SH-SY5Y (cell line): ENCODE results near the gene SLC44A5.

Source experiments
- GATA2 ChIP-seq: IDR thresholded peaks from 2 replicates; pipeline ENCODE4 v1.6.1; 2011; ENCODE audit warnings: mild to moderate bottlenecking, low read depth, low read length
- GATA3 ChIP-seq: IDR thresholded peaks from 2 replicates; pipeline ENCODE4 v1.6.1; 2011; ENCODE audit warnings: low read depth, mild to moderate bottlenecking, low read length, moderate library complexity

Gene SLC44A5

GRCh38 chr1:75548721-75549480 is 62.0 kb downstream of the SLC44A5 start:
- TF ChIP-seq GATA3 (no peak), GATA2 (no peak)

- no peak for TF ChIP-seq GATA2
- no peak for TF ChIP-seq GATA3
Observed at GRCh38 chr1:75543705-75544104, 67.2 kb downstream of the SLC44A5 start.

- no peak for TF ChIP-seq GATA3
- TF ChIP-seq GATA2 = no peak
Observed at GRCh38 chr1:75542818-75543570, 67.9 kb downstream of the SLC44A5 start.

- TF ChIP-seq GATA2 = no peak
- no peak for TF ChIP-seq GATA3
Observed at GRCh38 chr1:75539230-75540116, 71.4 kb downstream of the SLC44A5 start.

- no peak for TF ChIP-seq GATA3
Observed at GRCh38 chr1:75533085-75533484, 77.8 kb downstream of the SLC44A5 start.

GRCh38 chr1:75531570-75531969 is 79.3 kb downstream of the SLC44A5 start:
- TF ChIP-seq GATA2 (no peak), GATA3 (no peak)

GRCh38 chr1:75529488-75529887 is 81.4 kb downstream of the SLC44A5 start:
- no peak for TF ChIP-seq GATA2
- no peak for TF ChIP-seq GATA3

GRCh38 chr1:75528001-75528400 is 82.9 kb downstream of the SLC44A5 start:
- TF ChIP-seq GATA2 (no peak), GATA3 (no peak)

GRCh38 chr1:75522389-75522788 is 88.5 kb downstream of the SLC44A5 start:
- no peak for TF ChIP-seq GATA2
- TF ChIP-seq GATA3 = no peak

- TF ChIP-seq GATA2 (no peak), GATA3 (no peak)
Observed at GRCh38 chr1:75521658-75522057, 89.3 kb downstream of the SLC44A5 start.

- TF ChIP-seq GATA3 (no peak), GATA2 (no peak)
Observed at GRCh38 chr1:75520862-75521475, 89.9 kb downstream of the SLC44A5 start.

- TF ChIP-seq GATA3 (no peak), GATA2 (no peak)
Observed at GRCh38 chr1:75519651-75520427, 91.1 kb downstream of the SLC44A5 start.

- no peak for TF ChIP-seq GATA3
- TF ChIP-seq GATA2 = no peak
Observed at GRCh38 chr1:75518686-75519085, 92.2 kb downstream of the SLC44A5 start.
